HG02642 (cell line): Measurements from ENCODE around the gene KCTD5.

Experiments used
- ATAC-seq: cut with Tn5 transposase; IDR thresholded peaks from one replicate; pipeline ENCODE4 v1.9.1; 2021; ENCODE audit warnings: mild to moderate bottlenecking; ENCODE audit not compliant: unreplicated experiment, poor library complexity

Gene KCTD5

GRCh38 chr16:2707368-2708289 is 25.3 kb downstream of the KCTD5 start:
- no peak for ATAC-seq

- ATAC-seq, result no peak
These were observed 25.9 kb downstream of the KCTD5 start for GRCh38 chr16:2708290-2708639.

- ATAC-seq, result no peak
These were observed 26.7 kb downstream of the KCTD5 start for GRCh38 chr16:2708955-2709587.

- no peak for ATAC-seq
These were observed 27.3 kb downstream of the KCTD5 start for GRCh38 chr16:2709588-2709984.

- no peak for ATAC-seq
These were observed 27.8 kb downstream of the KCTD5 start for GRCh38 chr16:2710021-2710710.

- ATAC-seq, result no peak
These were observed 28.4 kb downstream of the KCTD5 start for GRCh38 chr16:2710711-2711231.

GRCh38 chr16:2711370-2712062 is 29.2 kb downstream of the KCTD5 start:
- ATAC-seq, result no peak

- ATAC-seq, result no peak
These were observed 29.7 kb downstream of the KCTD5 start for GRCh38 chr16:2712063-2712441.

- ATAC-seq, result no peak
These were observed 30.2 kb downstream of the KCTD5 start for GRCh38 chr16:2712546-2712945.

- ATAC-seq, result no peak
These were observed 31.2 kb downstream of the KCTD5 start for GRCh38 chr16:2713523-2713922.

GRCh38 chr16:2713985-2714774 is 31.9 kb downstream of the KCTD5 start:
- ATAC-seq, result no peak

GRCh38 chr16:2715064-2715463 is 32.7 kb downstream of the KCTD5 start:
- no peak for ATAC-seq

- ATAC-seq, result no peak
These were observed 33.2 kb downstream of the KCTD5 start for GRCh38 chr16:2715519-2715918.

GRCh38 chr16:2715966-2716885 is 33.9 kb downstream of the KCTD5 start:
- no peak for ATAC-seq

- no peak for ATAC-seq
These were observed 34.6 kb downstream of the KCTD5 start for GRCh38 chr16:2716948-2717347.

GRCh38 chr16:2717383-2718263 is 35.3 kb downstream of the KCTD5 start:
- ATAC-seq, result no peak

- ATAC-seq, result no peak
These were observed 37.2 kb downstream of the KCTD5 start for GRCh38 chr16:2719328-2720063.
